GM12801 (cell line): Measurements from ENCODE around the gene CACNA2D3.

ENCODE experiments used
- TF ChIP-seq, protein P1 (sequence below): IDR thresholded peaks from one replicate; pipeline ENCODE4 v1.5.1; 2011; ENCODE audit warnings: control low read depth; ENCODE audit not compliant: insufficient read length; ENCODE audit errors: extremely low read depth

Gene CACNA2D3

DNA sequence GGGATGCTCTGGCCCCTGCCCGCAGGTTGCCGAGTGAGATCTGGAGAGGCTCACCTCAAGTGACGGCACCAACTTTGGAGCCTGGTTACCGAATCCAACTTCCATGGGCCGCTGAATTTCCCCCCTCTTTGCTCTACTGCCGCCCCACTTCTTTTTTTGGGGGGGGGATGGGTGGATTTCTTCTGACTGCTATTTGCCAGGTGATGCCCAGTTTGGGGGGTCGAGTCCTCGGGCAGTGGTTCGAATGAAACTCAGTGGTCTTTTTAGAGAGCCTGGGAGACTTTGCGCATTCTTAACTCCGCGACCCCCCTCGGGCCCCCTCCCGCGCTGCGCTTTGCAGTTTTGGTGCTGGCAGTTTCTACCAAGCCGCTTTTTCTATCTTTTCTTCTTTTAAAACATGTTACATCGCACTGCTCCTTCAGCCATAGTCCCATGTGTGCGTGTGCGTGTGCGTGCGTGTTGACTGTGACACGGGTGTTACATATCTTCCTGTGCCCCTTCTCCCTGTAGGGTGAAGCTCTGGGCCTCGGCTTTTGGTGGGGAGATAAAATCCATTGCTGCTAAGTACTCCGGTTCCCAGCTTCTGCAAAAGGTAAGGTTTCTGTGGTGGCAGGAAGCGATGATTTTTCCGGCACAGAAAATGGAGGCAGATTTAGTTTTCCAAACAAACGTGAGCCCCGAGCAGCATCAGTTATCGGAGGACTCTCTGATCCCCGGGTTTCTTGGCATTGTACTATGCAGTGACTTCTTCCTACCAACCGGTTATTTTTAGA, 837 bp downstream of the CACNA2D3 start:
- TF ChIP-seq, protein P1, sequence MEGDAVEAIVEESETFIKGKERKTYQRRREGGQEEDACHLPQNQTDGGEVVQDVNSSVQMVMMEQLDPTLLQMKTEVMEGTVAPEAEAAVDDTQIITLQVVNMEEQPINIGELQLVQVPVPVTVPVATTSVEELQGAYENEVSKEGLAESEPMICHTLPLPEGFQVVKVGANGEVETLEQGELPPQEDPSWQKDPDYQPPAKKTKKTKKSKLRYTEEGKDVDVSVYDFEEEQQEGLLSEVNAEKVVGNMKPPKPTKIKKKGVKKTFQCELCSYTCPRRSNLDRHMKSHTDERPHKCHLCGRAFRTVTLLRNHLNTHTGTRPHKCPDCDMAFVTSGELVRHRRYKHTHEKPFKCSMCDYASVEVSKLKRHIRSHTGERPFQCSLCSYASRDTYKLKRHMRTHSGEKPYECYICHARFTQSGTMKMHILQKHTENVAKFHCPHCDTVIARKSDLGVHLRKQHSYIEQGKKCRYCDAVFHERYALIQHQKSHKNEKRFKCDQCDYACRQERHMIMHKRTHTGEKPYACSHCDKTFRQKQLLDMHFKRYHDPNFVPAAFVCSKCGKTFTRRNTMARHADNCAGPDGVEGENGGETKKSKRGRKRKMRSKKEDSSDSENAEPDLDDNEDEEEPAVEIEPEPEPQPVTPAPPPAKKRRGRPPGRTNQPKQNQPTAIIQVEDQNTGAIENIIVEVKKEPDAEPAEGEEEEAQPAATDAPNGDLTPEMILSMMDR, result no peak

DNA sequence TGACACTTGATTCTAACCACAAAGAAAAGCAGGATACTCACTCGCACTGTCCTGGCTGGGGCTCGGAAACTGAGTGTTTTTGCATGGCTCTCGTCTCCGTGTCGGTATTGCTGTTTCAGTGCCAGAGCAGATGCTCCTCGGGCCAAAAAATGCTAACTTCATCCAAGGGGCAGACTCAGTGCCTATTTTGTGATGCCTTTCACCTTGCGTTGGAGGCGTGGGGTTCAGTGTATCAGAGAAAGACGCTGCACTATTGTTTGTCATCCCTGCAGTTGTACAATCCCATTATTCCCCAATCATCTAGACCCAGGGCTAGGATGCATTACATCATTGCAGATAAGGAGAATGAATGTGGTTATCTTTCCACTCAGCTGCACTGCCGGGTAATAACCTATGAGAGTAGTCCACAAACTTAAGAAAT, 1.4 kb downstream of the CACNA2D3 start:
- TF ChIP-seq, protein P1, result no peak

DNA sequence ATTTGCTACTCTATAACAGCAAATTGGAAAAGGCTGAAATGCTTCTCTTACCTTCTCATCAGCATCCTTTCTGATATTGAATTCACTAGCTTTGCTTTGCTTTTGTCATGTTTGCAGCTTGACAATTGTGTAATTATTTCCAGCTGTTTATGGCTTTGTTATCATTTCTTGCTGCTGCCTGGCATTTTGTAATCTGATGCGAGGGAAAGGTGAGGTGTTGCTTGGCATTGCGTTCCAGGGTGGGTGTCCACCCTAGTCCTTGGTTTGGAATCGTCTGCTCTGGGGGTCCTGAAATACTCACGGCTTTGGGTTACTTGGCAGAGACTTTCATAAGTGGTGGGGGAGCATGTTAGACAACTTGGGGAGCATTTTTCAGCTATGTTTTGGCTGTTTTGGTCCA, 2.9 kb downstream of the CACNA2D3 start:
- TF ChIP-seq, protein P1, result no peak

DNA sequence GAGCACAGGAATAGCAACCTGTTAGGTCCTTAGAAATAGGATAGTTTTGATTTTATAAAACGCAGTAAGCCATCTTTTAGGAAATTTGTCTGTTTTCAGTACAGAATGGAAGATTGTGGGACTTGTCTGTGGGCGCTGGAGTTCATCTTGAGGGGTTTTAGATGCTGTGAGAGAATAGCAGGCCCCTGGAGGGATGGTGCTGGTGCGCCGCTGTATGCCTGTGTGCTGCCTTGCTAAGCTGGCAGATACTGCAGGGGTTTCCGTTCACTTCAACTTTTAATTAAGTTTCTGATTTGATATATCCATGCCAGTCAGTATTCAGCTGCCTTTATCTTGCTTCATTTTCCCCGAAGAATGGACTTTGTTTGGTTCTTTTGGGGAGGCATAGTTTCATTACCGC, 4.2 kb downstream of the CACNA2D3 start:
- TF ChIP-seq, protein P1, result no peak

DNA sequence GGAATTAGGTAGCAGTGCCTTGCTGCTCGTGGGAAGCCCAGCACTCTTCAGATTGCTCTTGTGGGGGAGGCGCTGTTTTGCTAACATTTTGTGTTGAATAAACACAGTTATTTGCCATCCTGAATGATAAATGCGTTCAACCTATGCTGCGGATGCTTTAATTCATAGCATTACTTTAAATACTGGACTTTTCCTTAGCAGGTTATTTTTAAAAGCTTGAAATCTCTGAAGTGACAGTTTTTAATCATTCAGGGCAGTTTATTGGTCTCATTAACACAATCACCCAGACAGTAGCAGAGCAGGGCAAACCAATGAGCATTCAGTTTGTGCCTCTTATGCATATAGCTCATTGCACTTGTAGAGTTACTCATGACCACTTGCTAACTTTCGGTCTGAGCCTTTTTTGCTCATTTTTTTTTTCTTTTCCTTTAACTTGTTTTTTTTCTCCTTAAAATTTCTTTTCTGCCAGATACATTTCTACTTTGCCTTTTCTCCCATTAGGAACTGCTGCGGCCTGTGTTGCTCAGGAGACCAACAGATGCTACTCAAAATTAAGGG, 5.2 kb downstream of the CACNA2D3 start:
- TF ChIP-seq, protein P1, result no peak

DNA sequence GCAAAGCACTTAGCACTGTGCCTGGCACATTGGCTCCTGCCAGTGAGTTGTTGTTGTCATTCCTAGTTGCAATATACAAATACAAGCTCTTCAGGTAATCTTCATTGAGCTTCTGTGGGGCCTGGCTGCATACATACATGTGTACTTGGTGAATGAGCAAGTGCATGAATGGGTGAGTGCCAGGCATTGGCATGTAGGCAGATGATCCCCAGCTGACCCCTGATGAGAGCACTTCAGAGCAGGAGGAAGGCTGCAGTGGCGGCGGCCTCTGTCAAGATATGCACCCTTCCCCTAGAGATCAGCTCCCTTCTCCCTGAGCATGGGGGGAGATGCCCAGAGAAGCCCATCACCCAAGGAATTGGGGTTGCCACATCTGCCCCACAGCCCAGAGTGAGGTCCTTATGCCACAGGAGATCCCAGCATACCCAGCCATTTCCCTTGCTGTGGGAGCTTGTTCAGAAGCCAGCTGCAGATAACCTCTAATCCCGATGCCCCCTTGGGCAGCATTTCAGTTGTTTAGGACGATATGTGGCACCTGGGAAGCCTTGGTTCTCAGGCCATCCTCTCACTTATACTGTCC, 8.8 kb downstream of the CACNA2D3 start:
- TF ChIP-seq, protein P1, result no peak

DNA sequence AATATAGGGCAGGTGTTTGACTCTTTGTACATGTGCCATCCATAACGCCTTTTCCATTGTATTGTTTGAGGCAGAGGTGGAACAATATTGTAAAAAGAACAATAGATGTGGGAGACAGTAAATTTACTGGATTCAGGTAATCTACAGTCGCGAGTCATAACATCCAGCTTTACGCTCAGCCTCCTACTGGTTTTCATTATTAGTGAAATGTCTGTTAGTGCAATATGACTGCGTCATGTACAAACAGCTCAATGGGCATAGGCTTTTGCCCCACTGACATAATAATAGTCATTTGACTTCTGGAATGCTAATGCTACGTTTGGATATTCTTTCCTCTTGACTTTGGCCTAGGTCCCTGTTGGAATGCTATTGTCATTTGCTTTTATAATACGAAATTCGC, 9.5 kb downstream of the CACNA2D3 start:
- TF ChIP-seq, protein P1, result no peak
